GM21825 (cell line): Measurements from ENCODE around the gene ADIPOR2.
"Not testable (repeated sequence)": the region's sequence is repeated elsewhere in the genome, so short reads cannot be mapped to it uniquely, and the experiment has no call there.

ENCODE experiments used
- ATAC-seq: cut with Tn5 transposase; IDR thresholded peaks from one replicate; pipeline ENCODE4 v1.9.1; 2021; ENCODE audit warnings: mild to moderate bottlenecking, moderate library complexity; ENCODE audit not compliant: unreplicated experiment

The ADIPOR2 gene

DNA sequence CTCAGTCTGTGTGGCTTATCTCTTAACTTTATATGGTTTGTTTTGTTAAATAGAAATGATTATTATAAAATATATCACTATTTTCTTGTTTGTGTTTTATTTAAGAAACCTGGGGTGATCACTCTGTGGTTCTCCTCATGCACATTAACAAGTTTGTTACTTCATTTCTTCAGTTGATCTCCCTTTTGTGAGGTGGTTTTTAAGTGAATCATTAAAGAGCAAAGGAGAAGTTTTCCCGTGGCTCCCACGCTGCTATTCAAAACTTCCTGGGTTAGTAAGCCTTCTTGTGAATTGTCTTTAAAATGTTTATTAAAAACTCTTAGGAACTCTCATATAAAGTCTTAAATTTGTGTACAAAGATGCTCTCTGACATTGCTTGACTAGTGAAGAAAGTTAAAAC, 11.8 kb downstream of the ADIPOR2 start:
- no peak for ATAC-seq

GRCh38 chr12:1703771-1704722, 13.2 kb downstream of the ADIPOR2 start:
- ATAC-seq = no peak

DNA sequence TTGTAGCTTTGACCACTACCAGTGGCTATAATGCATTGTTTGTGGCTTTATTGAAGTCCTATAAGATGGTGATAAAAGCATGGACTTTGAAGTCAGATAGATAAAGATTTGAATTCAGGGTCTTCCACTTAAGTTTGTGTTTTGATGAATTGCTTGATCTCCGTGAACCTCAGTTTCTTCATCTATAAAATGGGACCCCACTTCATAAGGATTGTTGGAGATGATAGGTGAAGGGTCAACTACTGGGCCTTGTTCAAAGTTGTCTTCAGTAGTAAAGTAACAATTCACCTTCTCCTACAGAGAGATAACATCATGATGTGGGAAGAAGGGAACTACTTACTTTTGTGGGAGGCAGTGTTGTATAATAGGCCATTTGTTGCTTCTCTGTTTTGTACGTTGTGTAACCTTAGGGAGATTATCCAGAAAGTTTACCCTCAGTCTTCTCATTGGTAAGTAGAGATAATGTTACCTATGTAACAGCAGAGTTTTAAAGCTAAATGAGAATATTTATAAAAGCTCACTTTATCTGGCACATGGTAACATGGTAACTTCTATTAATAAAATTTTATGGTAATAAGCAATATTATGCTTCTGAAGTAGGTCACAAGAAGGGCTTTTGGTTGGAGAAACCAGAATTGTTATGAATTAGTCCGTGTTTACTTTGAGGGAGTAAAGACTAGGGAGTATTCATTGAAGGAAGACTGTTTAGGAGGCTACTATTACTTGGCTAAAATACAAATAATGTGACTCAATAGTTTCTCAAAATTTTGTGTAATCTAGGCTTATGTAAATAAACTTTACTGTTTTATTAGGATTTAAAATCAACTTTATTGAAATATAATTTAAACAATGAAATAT, 15.1 kb downstream of the ADIPOR2 start:
- ATAC-seq = no peak

DNA sequence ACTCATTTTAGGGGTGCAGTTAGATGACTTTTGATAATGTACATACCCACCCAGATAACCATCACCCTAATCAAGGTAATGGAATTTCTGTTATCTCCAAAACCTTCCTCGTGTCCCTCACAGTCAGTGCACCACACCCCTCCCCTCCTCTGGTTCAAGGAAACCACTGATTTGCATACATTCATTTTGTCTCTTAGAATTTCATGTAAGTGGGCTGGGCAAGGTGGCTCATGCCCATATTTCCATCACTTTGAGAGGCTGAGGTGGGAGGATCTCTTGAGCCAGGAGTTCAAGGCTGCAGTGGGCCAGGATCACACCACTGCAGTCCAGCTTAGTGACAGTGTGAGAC, 15.7 kb downstream of the ADIPOR2 start:
- no peak for ATAC-seq

- no peak for ATAC-seq
Observed at GRCh38 chr12:1707051-1707450, 16.2 kb downstream of the ADIPOR2 start.

GRCh38 chr12:1709968-1710367, 19.1 kb downstream of the ADIPOR2 start:
- ATAC-seq = not testable (repeated sequence)

DNA sequence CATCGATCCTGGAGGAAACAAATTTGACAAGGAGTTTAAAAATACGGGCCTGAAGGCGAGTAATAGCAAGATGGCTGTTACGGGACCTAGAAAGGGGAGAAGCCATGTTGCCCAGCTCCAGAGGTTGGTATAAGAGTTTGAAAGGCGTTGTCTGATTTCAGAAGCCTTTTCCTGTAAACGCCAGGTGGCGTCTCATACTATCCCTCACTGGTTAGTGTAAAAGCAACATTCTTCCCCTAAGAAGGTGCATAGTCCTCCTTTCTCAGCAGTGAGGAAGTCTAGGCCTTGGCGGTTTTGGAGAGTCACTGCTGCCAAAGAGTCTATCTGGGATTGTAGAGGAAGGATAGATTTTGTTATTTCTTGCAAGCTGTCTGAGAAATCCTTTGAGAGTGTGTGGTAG, 20.0 kb downstream of the ADIPOR2 start:
- ATAC-seq = not testable (repeated sequence)

GRCh38 chr12:1711536-1712211, 20.8 kb downstream of the ADIPOR2 start:
- not testable (repeated sequence) for ATAC-seq

GRCh38 chr12:1712305-1712704, 21.4 kb downstream of the ADIPOR2 start:
- not testable (repeated sequence) for ATAC-seq

- ATAC-seq = not testable (repeated sequence)
Observed at GRCh38 chr12:1712852-1713251, 22.0 kb downstream of the ADIPOR2 start.

- not testable (repeated sequence) for ATAC-seq
Observed at GRCh38 chr12:1713783-1714348, 23.0 kb downstream of the ADIPOR2 start.

- ATAC-seq = not testable (repeated sequence)
Observed at GRCh38 chr12:1715459-1715858, 24.6 kb downstream of the ADIPOR2 start.

DNA sequence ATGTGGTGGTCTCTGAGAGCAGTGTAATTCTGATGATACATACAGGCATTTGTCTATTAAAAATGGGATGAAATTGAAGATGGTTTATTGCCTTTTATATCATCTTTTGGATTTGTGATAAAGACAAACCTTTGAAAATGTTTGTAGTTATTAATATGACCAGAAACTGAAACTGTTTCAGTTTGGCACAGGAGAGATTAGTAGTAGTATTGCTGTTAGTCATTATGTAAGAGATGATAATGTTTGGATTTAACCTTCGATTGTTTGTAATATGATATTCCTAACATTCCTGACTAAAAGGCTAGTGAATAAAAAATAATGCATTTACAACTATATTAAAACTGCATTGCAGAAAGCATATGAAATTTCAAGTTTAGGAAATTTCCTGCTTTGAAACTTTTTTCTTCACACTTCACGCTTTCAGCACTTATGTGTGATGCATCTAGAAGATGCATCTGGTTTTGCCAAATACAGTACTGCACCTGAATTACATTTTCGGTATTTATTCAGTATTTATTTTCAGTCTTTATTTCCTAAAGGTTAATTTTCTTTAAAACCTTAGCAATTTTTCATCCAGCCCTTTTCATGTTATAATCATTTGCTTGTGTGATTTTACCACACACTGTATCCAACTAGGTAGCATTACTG, 25.5 kb downstream of the ADIPOR2 start:
- ATAC-seq = no peak

- ATAC-seq = no peak
Observed at GRCh38 chr12:1716911-1717310, 26.0 kb downstream of the ADIPOR2 start.

DNA sequence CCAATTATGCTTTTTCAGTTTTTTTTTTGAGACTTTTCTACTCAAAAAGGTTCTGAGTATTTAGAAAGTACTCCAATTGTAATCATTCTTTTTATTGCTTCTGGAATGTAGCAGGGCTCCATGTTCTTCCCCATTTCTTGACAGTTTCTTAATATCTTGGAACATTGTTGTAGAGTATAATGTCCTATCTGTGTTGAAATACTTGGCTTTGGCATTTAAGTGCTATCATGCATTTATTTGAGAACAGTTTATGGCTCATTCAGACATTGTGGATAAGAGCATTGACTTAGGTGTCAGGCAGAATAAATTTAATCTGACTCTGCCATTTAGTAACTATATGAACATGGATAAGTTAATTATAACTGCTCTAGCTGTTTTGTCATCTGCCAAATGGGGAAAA, 28.3 kb downstream of the ADIPOR2 start:
- no peak for ATAC-seq

DNA sequence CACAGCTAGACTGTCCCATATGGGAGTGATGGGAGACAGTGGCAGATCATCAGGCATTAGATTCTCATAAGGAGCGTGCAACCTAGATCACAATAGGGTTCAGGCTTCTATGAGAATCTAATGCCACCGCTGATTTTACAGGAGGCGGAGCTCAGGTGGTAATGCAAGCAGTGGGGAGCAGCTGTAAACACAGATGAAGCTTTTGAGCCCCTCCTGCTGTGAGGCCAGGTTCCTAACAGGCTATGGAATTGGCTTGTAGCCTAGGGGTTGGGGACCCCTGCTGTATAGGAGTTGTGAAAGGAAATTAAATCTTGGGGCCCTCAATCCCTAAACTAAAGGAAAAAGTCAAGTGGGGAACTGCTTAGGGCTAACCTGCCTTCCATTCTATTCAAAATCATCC, 29.6 kb downstream of the ADIPOR2 start:
- no peak for ATAC-seq

GRCh38 chr12:1723721-1724120, 32.9 kb downstream of the ADIPOR2 start:
- no peak for ATAC-seq

- no peak for ATAC-seq
Observed at GRCh38 chr12:1724250-1724649, 33.4 kb downstream of the ADIPOR2 start.

DNA sequence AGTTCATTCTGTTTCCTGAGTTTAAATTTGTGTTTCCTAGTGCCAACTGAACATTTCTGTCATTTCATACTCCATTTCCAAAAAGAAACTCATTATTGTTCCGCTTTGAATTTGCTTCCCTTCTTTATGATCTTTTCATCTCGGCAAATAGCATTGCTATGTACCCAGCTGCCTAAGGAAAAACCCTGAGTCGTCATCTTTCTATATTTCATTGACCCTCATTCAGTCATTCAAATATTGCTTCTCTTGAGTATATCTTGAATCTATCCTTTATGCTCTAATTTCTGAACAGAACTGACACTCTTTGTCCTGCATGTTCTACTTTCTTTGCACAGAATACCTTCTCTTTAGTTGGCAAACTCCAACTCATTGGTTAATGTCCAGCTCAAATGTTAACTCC, 35.9 kb downstream of the ADIPOR2 start:
- no peak for ATAC-seq

DNA sequence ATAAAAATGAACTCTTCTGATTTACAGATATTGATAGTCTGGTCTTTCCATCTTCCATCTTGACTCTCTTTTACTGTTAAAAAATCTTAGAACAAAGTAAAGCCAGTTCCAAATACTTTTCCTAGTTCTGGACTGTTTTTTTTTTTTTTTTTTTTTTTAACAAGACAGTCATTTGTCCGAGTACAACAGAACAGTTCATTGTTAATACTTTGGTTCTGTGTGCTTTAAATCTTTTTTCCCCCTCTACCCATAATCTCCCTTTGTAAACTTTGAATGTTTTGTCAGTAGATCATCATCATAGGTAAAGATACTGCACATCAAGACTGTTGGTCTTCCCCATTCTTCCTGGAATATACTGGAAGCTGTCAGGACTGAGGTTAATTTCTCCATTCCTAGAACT, 38.0 kb downstream of the ADIPOR2 start:
- no peak for ATAC-seq
